ENCODE data around the gene LRRC7.

GRCh38 chr1:70115315-70115714, 547.6 kb downstream of the LRRC7 start:
- TF ChIP-seq CBX8 (IDR thresholded peaks at IDR 0.05; ENCODE audit: borderline replicate concordance, low read depth, low read length) (no peak), EP300 (IDR thresholded peaks at IDR 0.05; ENCODE audit: borderline replicate concordance in 1 of 2, low read depth in 2 of 2, low read length in 2 of 2) (no peak), POU5F1 (IDR thresholded peaks at IDR 0.05; ENCODE audit: low read depth, low read length) (no peak), POLR2AphosphoS5 (IDR thresholded peaks at IDR 0.05; ENCODE audit: low read depth, low read length) (no peak), KDM5A (IDR thresholded peaks at IDR 0.05; ENCODE audit: low read length) (no peak), SP1 (IDR thresholded peaks at IDR 0.05; ENCODE audit: low read depth, low read length) (no peak)
